ENCODE results near the gene CYB5A.
"Not testable (repeated sequence)": the region's sequence is repeated elsewhere in the genome, so short reads cannot be mapped to it uniquely, and the experiment has no call there.

Gene CYB5A
- 8.7 to 29.4 (median 20.0) reads per million in 3 experiments for total RNA-seq

GRCh38 chr18:74291771-74292540, at the start of gene CYB5A:
Gene CYB5A (minus strand): TSS chr18:74291963. CDS start chr18:74291875, 88 bp downstream.
- peak; percentile 99 for DNase-seq

DNA sequence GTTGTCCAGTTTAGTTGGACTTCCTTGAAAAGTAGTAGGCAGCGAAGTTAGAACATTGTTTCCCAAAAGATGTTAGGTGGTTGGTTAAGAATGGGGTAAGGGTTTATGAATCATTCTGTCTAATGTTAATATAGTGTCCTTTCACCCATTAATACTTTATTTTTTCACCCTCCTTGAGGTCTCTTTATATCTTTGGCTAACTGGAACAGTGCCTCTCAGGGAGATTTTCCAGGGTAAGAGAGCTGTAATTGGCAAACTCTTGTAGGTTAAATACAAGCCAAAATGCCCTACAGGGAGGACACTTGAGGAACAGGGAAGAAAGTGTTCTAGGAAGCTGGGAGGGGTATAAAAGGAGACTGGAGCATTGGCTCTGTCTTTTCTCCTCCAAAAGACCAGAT, 46.1 kb upstream of the CYB5A start:
- DNase-seq: no peak

GRCh38 chr18:74337155-74337911, 45.6 kb upstream of the CYB5A start:
- no peak for DNase-seq

DNA sequence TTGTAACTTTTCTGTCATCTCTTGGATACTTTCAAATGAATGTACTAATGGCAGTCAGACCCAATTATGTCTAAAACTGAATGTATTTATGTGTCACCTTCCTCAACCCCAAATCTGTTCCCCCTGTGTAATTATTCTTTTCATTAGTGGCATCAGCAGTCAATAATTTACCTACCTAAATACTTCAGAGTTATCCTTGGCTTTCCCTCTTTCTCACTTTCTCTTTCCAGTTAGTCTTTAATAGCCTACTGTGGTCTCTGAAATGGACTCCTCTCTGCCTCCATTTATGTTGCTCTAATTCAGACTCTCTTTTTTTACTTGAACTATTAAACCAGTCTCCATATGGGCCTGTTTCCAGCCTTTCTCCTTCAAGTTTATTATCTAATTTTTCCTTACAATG, 44.9 kb upstream of the CYB5A start:
- DNase-seq: no peak

GRCh38 chr18:74334242-74334893, 42.6 kb upstream of the CYB5A start:
- no peak for DNase-seq

- no peak for DNase-seq
Observed at GRCh38 chr18:74333091-74333490, 41.3 kb upstream of the CYB5A start.

DNA sequence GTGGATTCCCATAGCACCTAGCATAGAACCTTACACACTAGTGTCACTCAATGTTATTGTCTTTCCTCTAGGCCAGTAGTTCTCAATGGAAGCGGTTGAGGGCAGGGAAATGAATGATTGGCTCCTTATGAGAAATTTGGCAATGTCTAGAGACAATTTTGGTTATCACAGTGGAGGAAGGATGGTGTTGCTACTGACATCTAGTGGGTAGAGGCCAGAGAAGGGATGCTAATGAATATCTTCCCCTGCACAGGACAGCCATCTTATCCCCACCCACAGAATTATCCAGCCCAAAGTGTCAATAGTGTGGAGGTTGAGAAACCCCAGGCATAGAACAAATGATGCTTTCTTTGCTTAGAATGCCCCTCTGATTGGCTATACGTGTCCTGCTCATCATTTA, 39.6 kb upstream of the CYB5A start:
- no peak for DNase-seq

GRCh38 chr18:74329688-74330205, 38.0 kb upstream of the CYB5A start:
- no peak for DNase-seq

GRCh38 chr18:74328206-74328605, 36.4 kb upstream of the CYB5A start:
- DNase-seq: no peak

DNA sequence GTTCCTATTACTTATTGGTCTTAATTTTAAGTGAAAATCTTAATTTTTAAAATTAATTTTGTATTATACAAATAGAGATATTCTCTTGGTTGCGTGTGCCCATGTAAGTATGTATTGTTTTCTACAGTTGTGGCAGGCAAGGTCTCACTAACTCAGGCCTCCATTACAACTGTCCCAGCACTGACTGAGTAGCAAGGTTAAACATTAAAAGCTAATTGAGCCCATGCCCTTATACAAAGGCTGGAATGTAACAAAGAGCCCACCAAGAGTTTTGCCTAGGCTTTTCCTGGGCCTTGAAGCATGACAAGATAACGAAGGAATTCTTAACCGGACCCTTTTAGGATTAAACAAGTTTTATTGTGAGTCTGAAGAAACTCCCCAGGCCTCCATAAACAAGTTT, 35.0 kb upstream of the CYB5A start:
- DNase-seq: not testable (repeated sequence)

- DNase-seq: no peak
Observed at GRCh38 chr18:74326231-74326630, 34.5 kb upstream of the CYB5A start.

GRCh38 chr18:74316257-74317170, 24.8 kb upstream of the CYB5A start:
- DNase-seq: no peak

DNA sequence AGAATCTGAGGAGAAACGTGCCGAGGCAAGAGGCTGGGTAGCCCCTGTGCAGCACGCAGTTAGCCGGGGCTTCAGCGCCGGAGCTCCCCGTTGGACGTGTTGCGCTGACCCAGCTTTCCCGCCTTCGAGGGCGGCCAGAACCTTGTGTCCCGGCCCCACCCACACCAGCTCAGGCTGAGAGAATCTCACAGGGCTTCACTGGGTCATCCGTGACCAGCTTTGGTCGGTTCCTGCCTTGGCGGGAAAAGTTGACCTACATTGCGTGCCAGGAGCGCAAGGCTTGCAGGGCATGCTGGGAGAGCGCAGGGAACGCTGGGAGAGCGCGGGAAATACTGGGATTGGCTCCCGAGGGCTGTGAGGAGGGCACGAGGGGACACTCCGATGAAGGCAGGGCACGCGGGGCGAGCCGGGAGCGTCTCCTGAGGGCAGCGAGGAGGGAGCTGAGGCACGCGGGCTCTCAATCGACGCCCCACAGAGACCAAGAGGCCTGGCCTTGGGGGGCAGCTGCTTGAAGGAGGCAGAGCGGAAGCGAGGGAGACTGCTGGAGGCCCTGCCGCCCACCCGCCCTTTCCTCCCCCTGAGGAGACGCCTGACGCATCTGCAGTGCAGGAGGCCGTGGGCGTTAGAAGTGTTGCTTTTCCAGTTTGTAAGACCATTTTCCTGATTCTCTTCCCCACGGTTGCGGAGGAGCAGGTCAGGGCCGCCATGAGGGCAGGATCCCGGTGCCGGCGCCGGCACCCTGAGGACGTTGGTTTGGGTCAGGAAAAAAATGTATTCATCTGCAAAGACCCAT, 23.9 kb upstream of the CYB5A start, which contains the start of gene C18orf63:
Gene C18orf63 (plus strand): TSS at position 376 of the 793 bp plus-strand sequence. CDS start 2,027 bp downstream, outside the sequence.
- DNase-seq: no peak

DNA sequence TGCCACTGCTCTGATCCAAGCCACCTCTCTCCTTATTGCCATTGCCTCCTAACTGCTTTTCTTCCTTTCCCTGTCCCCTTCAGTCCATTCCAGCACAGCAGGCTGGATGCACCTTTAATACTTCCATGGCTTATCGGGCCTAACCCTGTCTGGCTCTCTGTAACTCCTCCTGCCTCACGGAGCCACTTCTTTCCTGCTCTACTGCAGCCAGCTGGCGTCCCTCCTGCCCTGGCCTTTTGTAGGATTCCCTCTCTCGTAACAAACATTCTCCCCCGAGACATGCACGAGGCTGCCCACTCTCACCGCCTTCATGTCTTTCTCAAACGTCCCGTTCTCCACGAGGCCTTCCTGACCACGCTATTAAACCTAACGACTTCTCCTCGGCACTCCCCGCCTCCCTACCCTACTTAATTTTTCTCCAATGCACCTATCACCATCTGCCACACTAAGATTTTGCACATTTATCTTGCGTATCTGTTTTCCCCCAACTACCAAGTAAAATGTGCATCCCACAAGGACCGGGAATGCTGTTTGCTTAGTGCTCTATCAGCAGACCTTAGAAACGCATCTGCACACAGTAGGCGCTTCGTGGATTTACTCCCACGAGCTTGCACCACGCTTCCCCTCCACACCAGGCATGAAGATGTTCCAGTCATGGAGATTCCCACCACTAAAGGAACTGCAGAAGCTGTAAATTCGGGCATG, 23.1 kb upstream of the CYB5A start:
- DNase-seq: no peak

DNA sequence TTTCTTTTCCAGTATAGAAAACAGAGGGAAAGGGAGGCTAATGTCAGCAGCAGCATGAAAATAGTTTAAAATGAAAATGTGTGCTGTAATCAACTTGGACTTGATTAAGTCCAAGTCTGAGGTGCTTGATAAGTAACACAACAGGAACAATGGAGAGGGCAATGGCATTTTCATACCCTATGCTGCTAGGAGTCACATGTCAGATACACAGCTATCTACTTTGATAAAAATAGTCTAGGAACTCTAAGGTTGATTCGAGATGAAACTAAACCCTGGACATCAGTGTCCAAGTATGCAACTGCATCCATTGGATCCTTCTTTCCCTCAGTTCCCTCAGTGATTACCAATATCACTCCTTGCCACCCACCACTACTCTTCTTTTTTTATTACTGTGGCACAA, 19.2 kb upstream of the CYB5A start:
- DNase-seq: no peak

DNA sequence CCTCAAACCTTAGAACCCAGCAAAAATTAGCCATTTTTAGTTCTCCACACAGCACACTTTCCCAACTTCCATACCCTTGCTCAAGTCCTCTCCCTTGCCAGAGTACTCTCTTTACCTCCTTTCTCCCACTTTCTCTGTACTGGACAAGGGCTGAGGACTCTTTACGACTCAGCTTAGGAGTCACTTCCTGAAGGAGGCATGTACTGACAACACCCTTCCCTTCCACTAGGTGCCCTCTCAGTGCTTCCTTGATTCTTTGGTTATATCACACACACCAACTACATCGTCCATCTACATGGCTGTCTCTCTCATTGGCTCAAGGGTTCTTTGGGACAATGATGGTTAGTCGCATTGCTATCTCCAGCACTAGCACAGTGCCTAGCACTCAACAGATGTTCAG, 18.6 kb upstream of the CYB5A start:
- DNase-seq: no peak

- no peak for DNase-seq
Observed at GRCh38 chr18:74303936-74304335, 12.2 kb upstream of the CYB5A start.

- DNase-seq: no peak
Observed at GRCh38 chr18:74303306-74303705, 11.5 kb upstream of the CYB5A start.

- DNase-seq: no peak
Observed at GRCh38 chr18:74299746-74300145, 8.0 kb upstream of the CYB5A start.

DNA sequence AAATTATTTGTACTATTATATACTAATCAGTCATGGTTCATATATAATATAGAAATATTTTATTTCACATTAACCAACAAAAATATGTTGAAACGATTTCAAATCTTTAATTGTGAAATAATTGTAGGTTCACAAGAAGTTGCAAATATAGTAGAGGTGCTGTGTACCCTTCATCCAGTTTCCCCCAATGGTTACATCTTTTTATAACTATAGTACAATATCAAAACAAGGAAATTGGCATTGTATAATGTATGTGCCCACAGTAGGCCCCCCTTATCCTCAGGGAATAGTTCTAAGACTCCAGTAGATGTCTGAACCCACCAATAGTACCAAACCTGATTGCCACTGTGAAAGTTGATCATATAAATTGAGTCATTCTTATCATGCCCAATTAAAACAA, 7.4 kb upstream of the CYB5A start:
- no peak for DNase-seq

DNA sequence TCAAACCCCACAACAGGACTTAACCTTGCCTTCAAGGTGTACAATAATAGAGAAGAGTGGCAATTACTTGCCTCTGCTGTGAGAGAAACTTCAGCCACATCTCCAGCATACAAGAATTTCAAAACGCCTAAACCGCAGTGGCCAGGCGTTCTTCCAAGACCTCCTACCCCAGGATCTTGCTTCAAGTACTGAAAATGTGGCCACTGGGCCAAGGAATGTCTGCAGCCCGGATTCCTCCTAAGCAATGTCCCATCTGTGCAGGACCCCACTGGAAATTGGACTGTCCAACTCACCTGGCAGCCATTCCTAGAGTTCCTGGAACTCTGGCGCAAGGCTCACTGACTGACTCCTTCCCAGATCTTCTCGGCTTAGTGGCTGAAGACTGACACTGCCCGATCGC, 2.8 kb upstream of the CYB5A start:
- no peak for DNase-seq
